GM18951 (cell line): Measurements from ENCODE around the gene CYB561D2.

Experiments
- POLR2A ChIP-seq: IDR thresholded peaks from 4 replicates; pipeline ENCODE4 v1.6.1; 2011; ENCODE audit warnings: mild to moderate bottlenecking; ENCODE audit not compliant: insufficient read length, insufficient read depth; ENCODE audit errors: extremely low read depth
- in situ Hi-C: fragments of 300-500 bp; cut with MboI; formaldehyde crosslinking; loops from one replicate; pipeline ENCODE4 v1.12.0; 2022; ENCODE audit warnings: low sequenced_read_pairs, mixed read lengths, inconsistent platforms; ENCODE audit not compliant: unreplicated experiment

CYB561D2 gene

DNA sequence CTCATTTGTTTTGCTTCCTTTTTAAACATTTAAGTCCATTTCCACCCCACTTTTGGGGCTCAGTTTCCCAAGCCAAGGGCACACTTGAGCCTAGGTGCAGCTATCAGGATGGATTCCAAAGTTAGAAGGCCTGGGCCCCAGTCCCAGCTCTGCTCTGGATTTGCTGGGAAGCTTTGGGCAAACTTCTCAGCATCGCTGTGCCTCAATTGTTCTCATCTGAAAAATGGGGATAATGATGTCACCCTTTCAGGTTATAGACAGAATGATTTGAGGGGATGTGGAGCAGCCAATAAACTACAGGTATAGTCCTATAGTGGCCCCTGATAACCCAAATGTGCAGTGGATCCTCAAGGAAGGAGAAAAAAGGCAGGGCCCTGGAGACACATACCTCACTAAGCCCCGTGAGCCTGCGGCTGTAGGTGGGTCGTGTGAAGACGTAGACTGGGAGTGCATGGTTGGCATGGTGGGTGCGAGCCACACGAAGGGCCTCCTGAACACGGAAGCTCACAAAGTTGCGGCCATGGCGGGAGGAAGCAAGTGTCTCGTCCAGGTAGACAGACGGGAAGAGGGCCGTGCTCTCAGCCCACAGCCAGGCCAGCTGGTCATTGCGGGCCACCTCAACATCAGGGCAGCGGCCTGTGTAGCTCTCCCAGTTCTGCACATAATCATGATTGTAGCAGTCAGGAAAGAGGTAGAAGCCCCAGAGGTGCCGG, 31.3 kb upstream of the CYB561D2 start:
- TF ChIP-seq POLR2A: no peak
- in situ Hi-C loops: no loop called here

DNA sequence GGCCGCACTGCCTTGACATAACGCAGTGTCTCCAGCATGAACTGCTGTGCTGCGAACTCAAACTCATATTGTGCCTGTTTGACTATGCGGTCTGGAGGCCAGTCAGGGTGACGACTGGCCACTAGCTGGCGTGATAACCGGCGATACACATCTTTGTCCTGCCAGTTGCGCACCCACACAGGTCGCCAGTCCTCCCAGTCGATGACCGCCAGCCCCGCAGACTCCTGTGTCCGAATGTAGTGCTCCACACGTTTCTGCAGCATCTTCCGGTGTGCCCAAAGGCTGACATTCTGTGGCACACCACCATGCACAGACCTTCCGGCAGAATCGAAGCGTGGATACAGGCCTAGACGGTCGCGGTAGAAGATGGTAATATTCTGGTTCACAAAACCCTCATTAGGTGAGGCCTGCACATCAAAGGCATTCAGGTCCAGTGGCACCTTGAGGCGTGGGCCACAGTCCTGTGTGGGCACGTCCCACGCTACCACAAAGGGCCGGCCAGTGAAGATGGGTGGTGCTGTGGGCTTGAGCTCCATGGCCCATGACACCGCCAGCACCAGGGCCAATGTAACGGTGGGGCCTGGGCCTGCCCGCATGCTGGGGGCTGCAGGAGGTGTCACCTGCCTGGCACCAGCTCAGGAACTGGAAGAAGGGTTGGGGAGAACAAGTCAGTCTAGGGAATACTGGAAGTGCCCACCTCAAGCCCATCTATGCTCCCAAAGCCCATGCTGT, 30.6 kb upstream of the CYB561D2 start:
- in situ Hi-C loops: no loop called here
- no peak for TF ChIP-seq POLR2A

DNA sequence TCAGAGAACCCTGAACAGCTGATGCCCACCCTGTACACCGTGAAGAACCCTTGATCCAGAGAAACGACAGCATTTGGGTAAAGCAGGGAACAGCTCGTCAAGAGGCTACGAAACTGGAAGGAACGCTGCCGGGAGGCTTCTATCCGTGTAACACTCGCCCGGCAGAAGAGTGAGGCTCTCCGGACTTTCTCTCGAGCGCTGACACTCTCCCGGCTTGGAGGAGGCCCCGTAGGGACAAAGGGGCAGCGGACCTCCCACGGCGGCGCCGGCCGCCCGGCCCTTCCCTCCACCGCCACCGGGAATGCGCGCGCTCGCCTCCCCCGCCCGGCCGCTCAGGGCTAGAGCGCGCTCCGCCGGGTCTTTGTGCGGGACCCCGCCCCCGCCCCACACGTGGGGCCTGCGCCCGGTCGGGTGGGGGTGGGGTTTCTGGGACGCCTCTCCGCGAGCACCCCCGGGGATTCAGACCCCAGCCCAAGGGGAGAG, 29.8 kb upstream of the CYB561D2 start:
- in situ Hi-C loops: no loop called here

DNA sequence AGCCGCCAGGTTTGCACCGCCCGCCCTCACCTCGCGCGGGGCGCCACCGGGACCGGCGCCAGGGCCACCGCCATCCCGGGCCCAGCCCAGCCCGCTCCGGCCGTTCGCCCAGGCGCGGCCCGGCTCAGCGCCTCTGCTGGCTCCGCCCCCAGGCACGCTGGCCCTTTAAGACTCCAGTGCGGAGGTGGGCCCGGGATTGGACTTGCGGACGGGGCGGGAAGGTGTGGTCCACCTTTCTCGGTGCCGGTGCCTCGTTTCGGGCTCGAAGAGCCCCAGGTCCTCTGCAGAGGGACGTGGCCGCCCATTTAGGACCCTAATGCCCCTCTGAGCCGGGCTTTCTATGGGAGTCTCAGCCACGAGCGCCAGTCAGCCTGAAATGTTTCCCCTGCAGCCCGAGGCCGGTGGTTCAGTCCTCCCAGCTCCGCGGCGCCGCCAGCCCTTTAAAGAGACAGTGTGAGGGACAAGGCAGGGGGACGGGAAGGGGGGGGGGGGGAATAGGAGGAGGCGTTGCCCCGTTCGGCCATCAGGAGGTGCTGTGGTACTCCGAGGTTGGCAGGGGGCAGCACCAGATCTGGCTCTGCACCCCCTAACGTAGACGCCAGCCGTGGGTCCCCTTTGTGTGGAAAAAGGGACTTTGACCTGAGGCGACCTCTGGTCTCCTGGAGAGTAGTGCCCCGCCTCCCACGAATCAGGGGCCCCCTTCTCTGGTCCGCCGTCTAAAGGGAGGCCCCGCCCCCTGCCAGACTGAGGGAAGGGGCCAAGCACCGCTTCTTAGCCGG, 29.1 kb upstream of the CYB561D2 start:
- in situ Hi-C loops: no loop called here
- peak; percentile 85 for TF ChIP-seq POLR2A

More for the DNA sequence above, 29.8 kb upstream of the CYB561D2 start:
- no peak for TF ChIP-seq POLR2A

DNA sequence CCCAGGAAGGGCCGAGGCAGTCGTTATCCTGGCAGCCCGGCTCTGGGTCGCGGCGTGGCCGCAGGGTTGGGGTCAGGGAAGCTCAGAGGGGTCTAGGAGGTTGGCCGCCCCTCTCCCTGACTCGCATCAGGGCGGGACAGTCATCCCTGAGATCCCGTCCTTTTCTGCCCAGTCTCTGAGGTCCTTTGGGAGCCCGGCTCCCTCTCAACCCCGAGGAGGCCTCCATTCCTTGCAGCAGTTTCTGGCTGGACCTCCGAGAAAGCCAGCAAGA, 28.6 kb upstream of the CYB561D2 start:
- in situ Hi-C loops: no loop called here

DNA sequence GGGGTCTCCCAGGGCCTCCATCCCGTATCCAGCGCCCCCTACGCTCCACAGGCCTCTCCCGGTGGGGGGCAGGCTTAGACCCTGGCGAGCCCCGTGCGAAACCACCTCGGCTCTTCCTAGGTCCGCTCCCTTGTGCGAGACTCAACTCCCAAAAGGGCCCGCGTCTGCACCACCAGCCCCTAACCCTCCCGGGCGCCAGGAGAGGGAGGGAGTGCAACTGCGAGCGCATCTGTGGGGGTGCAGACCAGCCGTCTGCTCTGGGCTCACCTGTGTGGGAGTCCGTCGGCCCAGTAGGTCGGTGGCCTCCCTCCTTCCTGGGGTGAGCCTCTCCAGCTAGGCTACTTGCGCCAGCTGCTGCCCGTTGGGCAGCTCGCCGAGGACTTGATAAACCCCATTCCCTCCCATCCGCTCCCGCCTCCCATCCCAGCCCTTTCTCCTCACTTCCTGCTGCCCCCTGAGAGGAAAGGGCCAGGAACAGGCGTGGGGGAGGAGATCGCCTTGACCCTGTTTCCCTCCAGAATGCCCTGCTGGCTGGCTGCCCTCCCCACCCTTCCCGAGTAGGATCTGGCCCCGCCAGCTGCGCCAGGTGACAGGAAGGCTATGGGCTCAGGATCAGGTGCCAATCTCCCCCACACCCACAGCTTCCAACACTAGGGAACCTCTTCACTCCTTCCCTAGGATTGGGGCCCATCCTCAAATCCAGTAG, 28.1 kb upstream of the CYB561D2 start, which contains the start of gene HYAL2:
TSS of gene HYAL2 (minus strand) at position 360 of the 706 bp plus-strand sequence. CDS start 2,256 bp downstream, outside the sequence.
- TF ChIP-seq POLR2A: no peak
- in situ Hi-C loops: no loop called here

More for the DNA sequence above, 28.6 kb upstream of the CYB561D2 start:
- no peak for TF ChIP-seq POLR2A

DNA sequence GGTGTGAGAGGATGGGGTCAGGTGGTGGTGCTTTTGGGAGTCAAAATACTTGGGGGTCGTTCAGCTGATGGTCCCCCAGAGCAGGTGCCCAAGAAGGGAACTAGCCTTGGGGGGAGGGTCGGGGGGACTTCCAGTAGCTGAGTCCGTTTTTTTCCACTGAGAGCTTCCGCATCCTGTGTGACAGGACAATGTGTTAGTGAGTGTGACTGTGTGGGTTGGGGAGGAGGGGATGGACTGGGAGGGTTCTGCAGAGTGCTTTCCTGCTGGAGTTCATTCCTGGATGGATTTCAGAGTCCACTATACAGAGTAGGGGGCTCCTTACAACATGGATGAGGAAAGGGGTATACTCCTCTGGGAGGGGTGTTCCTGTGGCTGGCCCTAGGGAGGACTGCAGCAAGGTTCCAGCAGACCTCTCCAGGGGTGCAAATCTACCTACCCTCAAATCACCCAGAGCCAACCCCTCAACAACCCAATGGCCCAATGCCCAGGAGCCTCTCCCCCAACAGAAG, 27.5 kb upstream of the CYB561D2 start:
- TF ChIP-seq POLR2A: no peak
- in situ Hi-C loops: no loop called here

DNA sequence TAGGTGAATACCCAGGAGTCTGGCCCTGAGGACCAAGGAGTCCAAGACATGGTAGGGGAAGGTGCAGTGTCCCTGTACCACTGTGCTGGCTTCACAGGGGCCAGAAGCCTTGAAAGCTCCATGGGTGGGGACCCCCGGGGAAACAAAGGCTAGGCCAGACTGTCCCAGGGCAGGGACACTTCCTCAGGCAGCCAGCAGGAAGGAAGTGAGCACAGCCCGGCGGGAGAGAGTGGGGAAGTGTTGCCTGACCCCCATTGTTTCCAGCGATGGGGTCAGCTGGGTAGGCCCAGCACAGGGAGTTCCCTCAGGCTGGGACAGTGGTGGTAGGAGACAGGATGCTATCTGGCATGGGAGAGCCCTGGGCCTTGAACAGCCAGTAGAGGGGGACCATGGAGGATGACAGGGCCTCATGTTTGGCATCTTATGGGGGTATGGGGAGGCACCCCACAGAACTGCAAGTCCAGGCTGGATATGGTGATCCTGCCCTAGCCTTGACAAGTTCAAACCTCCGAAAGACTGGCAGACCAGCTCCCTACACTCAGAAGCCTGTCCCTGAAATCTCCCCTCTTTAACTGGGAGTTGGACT, 27.0 kb upstream of the CYB561D2 start:
- in situ Hi-C loops: no loop called here

DNA sequence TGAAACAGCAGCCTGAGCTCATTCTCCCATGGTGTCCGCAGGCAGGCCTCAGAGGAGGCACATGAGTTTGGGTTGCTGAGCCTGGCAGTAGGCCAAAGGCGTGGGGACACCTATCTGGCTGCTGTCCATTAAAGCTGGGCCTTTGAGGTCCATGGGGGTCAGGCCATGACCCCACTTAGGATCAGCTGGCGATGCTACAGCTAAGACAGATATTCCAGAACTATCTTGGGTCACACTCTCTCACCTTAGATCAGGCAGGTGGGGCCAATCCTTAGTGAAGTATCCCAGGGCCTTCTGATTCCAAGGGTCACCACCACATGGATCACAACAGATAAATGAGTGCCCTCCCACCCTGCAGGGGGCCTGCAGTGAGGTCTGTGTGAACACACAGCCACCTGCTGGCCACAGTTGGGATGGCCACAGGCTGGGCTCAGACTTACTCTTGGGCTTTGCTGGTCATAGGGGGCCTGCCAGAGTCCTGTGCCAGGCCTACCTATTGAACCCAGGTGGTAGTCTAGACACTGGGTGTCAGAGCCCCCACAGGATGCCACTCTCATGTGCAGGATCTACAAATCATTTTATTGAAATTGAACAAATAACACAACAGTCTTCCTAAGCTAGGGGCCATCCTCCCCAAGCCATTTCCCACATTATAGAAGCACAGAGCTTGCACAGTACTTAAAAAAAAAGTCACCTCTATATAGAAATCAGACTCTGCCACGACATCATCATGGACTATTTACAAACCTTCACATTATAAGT, 26.1 kb upstream of the CYB561D2 start:
- no peak for TF ChIP-seq POLR2A
- in situ Hi-C loops: no loop called here

More for the DNA sequence above, 27.0 kb upstream of the CYB561D2 start:
- peak; percentile 19 for TF ChIP-seq POLR2A

DNA sequence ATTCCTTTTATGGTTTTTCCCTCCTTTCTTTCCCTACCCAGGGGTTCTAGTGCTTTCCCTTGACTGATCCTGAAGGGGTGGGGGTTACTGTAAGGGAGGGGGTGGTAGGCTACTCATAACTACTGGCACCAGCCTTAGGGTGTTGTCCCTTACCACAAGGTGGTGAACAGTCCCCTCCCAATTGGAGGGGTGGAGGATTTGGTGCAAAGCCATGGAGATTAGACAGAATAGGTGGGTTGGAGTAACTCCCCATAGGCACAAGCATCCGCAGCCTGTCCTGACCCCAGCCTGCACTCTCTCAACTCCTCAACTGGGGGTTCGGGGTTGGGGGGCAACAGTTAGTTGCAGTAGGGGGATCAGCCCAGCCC, 25.6 kb upstream of the CYB561D2 start:
- in situ Hi-C loops: no loop called here
- no peak for TF ChIP-seq POLR2A

DNA sequence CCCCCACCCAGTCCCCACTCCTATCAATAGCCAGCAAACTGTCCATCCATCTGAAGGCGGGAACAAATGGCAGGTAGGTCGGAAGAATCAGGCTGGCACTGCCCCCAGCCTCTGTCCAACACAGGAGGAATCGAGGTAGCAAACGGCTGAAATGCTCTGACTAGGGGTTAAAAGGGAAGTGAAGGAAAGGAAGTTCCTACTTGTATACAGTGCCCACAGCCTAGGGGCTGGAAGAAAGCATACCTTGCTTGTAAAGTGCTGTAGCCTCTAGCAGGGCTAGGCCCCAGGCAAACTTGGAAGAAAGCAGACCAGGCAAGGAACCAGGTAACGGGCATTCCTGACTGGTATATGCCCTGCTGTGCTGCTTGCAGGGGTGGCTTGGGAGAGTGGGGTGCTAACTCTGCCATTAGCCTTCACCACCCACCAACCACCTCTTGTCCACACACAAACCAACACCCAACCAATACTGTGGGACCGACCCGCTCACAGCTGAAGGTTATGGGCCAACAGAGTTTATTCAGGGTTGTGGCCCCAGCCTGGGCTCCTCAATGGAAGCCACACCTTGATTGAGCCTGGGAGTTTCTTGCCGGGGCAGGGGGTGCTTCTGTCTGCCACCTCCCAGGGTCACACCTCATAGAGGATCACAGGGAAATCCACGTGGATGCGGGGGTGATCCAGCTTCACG, 25.0 kb upstream of the CYB561D2 start:
- in situ Hi-C loops: no loop called here
- no peak for TF ChIP-seq POLR2A
